Stimulated activated CD4-positive, alpha-beta T cell treated with anti-CD3 and anti-CD28 coated beads, Interleukin-12 subunit alpha, Interleukin-12 subunit beta, amount 100 ng/mL, for 24 hours (primary cell): Measurements from ENCODE around the gene ACTG1.
"Not testable (repeated sequence)": the region's sequence is repeated elsewhere in the genome, so short reads cannot be mapped to it uniquely, and the experiment has no call there.

ENCODE experiments used
- DNase-seq, 2 experiments: peaks; one replicate each; pipeline ENCODE4 v3.0.0-alpha.2; 2020; ENCODE audit warnings: low read depth in 2 of 2

ACTG1 gene

GRCh38 chr17:81533339-81534141, 20.9 kb upstream of the ACTG1 start:
- no peak for DNase-seq

DNA sequence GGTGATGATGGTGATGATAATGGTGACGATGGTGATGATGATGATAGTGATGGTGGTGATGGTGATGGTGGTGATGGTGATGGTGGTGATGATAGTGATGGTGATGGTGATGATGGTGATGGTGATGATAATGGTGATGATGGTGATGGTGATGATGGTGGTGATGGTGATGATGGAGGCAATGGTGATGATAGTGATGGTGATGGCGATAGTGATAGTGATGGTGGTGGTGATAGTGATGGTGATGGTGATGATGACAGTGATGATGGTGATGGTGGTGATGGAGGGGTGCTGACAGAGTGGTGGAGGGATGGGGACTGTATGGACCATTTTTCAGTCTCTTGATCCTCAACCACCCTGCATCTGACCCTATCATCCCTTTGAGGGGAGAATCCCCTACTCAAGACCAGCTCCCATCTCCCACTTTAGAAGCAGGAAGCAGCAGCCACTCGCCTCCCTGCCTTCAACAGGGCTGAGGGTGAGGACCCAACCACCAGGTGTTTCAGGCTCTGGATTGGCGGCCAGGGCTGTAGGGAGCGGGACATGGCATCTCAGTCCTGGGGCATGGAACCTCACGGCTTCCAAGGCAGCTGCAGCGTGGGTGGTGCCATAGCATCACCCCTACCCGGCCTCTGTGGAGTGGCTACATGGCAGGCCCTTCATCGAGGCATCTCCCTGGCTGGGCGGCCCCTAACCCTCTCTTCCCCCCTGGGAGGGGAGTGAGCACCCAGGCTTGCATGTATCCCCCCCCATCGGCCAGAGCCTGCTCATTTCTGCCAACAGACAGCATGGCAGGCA, 20.1 kb upstream of the ACTG1 start:
- DNase-seq: no peak

- not testable (repeated sequence) for DNase-seq
Observed at GRCh38 chr17:81531998-81532404, 19.4 kb upstream of the ACTG1 start.

DNA sequence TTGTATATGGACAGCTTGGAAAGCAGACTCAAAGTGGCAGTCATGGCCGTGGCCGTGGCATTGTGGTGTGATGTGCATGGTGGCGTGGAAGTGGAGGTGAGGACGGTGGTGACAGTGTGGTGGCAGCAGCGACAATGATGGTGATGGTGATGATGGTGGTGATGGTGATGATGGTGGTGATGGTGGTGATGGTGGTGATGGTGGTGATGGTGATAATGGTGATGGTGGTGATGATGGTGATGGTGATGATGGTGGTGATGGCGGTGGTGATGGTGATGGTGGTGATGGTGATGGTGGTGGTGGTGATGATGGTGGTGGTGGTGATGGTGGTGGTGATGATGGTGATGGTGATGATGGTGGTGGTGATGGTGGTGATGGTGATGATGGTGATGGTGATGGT, 18.4 kb upstream of the ACTG1 start:
- DNase-seq: not testable (repeated sequence)

DNA sequence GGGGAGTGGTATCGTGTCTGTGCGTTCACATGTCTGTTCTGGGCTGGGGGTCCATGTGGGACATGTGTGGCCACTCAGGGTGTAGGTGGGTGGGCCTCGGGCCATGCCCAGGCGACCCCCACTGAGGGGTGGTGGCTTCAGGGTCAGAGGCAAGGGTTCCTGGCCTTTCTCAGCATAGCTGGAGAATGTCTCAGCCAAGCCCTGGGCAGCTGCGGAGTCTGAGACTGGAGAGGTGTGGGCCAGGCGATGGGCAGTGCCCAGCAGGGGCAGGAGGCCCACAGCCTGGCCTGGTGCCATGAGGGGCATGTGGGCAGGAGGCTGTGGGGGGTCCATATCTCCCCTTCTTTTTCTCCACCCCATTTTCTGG, 16.8 kb upstream of the ACTG1 start:
- DNase-seq: no peak

GRCh38 chr17:81528651-81529436, 16.2 kb upstream of the ACTG1 start:
- DNase-seq: no peak

DNA sequence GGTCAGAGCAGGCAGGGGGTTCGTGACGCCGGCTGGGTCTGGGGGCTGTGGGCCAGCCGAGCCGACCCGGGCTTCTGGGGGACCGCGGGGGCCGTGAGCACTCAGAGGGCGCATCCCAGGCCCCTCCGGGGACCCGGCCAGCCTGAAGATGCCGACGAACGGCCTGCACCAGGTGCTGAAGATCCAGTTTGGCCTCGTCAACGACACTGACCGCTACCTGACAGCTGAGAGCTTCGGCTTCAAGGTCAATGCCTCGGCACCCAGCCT, 15.7 kb upstream of the ACTG1 start:
- DNase-seq: no peak

- no peak for DNase-seq
Observed at GRCh38 chr17:81527591-81528383, 15.2 kb upstream of the ACTG1 start, which contains the start of gene FSCN2. Gene FSCN2, plus strand, starts transcription at chr17:81528377. Its CDS starts 155 bp downstream, at chr17:81528532.

GRCh38 chr17:81526662-81527571, 14.3 kb upstream of the ACTG1 start:
- DNase-seq: no peak

DNA sequence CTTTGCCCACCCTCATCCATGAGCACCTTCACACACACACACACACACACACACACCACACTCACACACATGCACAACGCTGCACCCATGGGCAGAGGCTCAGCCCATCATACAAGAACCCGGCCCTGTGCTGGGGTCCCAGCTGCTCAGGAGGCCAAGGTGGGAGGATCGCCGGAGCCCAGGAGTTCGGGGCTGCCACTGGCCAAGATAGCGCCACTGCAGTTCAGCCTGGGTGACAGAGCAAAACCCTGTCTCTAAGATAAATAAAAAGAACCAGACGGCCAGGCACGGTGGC, 12.2 kb upstream of the ACTG1 start:
- DNase-seq: no peak

GRCh38 chr17:81524039-81524864, 11.7 kb upstream of the ACTG1 start:
- DNase-seq: no peak

DNA sequence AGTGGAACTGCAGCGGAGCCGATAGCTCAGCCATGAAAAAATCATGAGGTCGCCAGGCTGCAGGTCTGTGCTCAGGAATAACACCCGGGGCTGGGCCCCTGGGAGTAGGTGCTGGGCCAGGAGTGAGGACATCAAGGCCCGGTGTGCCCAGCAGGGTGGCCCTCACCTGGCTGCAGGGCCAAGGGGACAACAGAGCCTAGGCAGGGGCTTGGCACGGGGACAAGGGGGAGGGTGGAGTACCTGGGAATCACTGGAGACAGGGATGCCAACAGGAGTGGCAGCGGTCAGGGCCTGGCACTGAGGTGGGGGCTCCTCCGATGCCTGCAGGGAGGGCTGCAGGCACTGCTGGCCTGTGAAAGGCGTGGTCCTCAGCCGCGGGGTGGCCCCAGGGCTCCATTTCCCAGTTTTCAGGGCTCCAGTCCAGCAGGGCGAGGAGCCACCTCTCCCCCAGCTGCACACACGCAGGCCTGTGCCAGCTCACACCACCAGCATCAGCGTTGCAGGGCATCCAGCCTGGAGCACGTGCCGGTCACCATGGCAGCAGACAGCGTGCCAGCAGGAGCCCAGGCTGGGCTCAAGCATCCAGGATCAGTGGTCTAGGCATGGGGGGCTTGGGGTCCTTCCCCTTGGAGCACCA, 10.9 kb upstream of the ACTG1 start:
- no peak for DNase-seq

- DNase-seq: no peak
Observed at GRCh38 chr17:81522491-81523401, 10.1 kb upstream of the ACTG1 start.

DNA sequence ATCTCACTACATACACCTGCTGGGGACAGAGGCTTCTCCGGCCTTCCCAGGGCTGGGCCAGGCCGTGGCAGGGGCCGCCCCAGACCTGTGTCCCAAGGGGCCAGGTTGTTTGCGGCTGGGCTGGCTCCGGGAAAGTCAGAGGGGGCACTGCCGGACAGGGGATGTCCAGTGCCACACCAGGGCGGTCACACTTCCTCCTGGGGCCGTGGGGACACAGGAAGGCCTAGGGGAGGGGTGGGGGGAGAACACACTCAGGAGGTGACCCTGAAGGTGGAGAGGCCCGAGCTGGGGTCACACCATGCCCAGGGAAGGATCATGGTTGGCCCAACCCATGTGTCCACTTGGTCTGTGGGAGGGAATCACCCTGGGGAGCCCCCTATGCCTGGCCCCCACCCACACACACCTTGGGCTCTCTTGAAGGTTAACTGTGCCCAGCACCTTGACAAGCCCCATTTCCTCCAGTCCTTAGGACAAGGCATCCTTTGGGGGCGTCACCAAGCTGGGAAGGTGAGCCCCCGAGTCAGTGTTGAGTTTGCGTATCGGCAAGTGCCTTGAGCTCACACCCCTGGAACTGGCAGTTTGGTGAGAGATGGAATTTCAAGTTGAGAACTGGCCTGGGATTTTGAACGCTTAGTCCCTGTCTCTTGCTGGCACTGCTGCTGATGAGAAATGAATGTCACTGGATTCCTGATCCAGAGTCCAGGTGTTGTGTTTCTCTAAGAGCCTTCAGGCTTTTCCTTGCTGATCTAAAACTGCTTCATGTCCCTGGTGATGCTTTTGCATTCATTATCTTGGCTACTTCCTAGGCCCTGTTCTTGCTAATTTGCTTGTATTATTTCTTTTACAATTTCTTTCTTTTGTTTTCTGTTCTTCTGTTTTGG, 7.7 kb upstream of the ACTG1 start:
- DNase-seq: no peak

DNA sequence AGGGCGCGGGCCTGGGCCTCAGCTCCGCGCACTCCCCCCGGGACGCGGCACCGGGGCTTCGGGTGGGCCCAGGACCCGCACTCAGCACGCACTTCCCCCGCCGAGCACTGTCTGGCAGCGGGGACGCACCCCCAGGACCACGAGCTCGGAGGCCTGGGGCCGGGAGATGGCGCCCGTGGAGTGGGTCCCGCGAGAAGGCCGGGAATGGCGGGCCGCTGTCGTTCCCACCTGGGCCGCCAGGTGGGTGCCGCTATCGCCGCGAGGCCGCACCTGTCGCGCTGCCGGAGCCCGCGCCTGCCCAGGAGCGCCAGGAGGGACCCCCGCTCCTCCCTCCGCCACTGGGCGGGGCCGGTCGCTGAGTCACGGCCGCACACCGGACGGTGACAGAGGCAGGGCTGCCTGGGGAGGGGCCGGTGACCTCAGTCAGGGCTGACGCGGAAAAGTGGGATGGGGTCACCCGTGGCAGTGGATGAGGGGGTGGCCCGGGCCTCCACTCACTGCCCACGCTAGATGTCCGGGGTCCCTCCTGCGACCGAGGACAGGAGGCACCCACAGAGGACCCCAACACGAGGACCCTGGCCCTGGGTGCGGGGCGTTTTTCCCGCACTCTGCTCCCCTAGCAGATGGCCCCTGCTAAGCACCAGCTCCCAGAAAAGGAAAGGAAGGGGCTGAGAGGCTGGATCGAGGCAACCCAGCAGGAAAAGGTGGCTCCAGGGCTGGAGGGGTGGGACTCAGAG, 6.9 kb upstream of the ACTG1 start:
- DNase-seq: no peak

GRCh38 chr17:81518785-81519283, 6.2 kb upstream of the ACTG1 start:
- DNase-seq: no peak
